ENCODE results near the gene ABCD2.
"Not testable (repeated sequence)": the region's sequence is repeated elsewhere in the genome, so short reads cannot be mapped to it uniquely, and the experiment has no call there.

Gene ABCD2

DNA sequence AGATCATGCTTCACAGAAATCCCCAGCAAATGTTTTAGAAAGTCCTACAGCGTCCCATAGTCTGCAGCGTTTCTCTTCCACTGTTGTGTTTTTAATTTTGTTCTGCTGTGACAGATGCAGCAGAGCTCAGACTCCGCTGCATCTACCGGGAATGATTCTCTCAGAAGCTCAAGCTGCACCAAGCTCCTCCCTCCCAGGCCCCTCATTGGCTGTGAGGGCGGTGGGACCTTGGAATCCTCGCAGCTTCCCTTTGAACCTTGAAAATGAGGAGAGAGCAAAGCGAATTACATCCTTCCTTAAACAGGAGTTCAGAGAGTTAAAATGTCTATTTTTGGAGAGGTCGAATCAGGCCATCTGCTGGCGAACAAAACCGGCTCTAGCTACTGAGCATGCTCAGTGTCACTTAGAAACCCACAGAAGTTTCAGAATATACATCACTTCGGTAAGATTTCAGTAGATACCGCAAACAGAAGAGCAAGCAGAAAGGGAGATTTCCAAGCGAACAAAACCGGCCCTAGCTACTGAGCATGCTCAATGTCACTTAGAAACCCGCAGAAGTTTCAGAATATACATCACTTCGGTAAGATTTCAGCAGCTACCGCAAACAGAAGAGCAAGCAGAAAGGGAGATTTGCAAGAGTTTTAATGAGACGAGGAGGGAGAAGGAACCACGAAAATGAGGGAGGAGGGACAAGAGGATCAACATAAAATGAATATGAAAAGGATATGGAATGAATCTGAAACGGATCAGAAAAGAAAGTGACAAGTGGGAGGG, at the start of gene ABCD2:
Gene ABCD2 (minus strand): TSS at position 144 of the 774 bp plus-strand sequence. CDS start 188 bp downstream, outside the sequence.
- DNase-seq (ENCODE audit: low read depth, low spot score): peak; percentile 33

DNA sequence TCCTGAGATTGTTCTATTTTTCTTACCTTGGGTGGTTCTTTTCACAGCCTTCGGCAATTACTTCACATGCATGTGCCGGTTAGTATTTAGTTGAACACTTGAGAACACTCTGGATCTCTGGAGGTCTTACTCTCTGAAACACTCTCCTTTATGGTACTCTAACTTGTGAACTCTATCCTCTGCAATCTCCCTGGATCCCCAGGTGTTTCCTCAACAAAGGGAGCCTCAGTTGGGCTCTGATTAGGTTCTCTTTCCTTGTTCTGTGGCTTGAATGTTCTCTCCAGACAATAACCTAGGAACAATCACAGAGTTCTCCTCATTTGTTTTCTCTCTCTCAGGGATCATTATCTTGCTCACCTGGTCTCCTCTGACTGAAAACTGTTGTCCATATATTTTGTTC, 40.5 kb upstream of the ABCD2 start:
- no peak for DNase-seq (ENCODE audit: low read depth, low spot score)

DNA sequence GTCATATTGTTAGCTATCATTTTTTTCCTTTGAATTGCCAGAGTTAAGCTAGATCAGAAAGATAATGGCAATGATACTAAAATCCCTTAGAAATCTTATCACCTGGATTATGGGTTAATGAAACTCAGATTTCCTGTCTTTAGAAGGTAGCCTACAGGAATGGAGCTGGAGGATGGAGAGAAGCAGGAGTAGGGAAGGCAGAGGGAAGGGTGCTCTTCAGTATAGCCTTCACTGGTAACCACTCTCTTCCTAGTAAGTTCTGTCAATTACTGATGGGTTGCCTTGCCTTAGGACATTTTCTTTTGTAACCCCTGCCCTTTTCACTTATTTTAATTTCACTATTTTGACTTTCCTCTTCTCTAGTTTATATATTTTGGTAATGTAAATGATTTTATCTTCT, 27.8 kb upstream of the ABCD2 start:
- DNase-seq (ENCODE audit: low read depth, low spot score): no peak

DNA sequence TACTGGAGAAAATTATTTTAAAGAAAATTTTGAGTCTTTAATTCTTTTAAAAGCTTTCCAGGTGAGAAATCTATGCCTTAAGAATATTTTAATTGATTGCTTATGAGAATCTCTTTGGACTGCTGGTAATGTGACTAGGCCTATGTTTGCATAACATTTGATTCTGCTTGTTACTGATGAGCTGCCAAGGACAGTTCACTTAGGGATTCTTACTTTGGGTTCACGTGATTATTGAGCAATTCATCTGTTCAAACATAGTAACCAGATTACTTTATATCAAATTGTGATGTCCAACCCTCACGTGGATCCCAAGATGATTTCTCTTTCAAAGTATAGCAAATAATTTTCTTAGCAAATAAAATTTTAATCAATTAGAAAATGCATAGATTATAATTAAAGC, 27.4 kb upstream of the ABCD2 start:
- DNase-seq (ENCODE audit: low read depth, low spot score): no peak

DNA sequence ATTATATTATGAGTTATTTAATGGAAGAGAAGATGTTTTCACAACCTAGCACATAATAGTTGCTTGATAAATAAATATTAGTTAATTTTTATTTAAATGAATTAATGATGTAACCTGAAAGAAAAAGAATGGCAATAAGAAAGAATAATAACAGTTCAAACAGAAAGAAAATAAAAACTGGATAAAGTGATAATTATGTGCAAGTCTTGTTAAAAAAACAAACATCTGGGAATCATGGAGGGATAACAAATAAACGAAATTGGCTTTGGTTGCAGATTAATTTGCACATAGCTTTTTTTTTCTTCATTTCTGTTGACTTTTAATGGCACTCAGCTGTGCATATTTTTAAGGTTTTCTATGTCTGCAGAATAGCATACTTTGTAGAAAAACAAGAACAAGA, 23.4 kb upstream of the ABCD2 start:
- no peak for DNase-seq (ENCODE audit: low read depth, low spot score)

DNA sequence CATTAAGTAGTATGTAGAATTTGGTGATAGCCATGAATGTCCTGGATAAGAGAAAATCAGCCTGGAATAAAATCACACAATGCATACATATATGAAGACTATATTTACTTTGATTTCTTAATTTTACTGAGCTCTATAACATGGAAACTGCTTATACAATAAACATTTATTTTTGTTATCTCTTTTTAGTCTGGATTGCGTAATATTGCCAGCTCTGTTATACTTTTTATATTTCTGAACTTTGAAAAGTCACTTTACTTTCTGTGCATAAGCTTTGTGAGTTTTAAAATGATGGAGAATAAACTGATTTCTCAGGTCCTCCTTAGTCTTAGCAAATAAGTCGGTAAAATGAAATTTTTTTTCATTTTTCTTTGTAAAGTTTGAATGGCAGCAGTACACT, 19.2 kb upstream of the ABCD2 start:
- DNase-seq (ENCODE audit: low read depth, low spot score): no peak

DNA sequence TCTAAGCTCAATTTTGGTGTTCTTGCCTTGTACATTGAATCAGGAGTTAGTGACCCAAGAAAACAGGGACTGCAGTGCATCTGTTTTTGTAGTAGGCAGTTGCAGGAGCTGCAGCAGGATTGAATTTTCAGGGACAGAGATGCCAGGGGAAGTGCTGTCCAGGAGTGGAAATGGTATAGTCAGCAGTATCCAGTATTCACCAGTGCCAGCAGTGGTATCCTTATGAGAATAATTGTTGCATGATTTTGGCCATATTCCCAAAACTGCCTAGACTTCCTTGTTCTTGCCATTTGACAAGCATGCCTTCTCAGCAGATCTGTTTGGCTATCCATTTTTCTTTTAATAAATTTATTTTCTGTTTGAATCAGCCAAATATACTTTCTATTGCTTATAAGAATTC, 18.6 kb upstream of the ABCD2 start:
- DNase-seq (ENCODE audit: low read depth, low spot score): no peak

DNA sequence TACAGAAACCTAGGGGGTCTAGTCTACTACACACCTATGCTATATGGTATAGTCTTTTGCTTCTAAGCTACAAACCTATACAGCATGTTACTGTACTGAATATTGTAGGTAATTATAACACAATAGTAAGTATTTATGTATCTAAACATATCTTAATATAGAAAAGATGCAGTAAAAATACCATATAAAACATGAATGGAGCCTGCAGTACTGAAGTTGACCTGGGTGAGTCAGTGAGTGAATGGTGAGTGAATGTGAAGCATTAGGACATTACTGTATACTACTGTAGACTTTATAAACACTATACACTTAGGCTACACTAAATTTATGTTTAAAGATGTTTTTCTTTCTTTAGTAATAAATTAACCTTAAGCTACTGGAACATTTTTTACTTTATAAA, 13.1 kb upstream of the ABCD2 start:
- no peak for DNase-seq (ENCODE audit: low read depth, low spot score)

DNA sequence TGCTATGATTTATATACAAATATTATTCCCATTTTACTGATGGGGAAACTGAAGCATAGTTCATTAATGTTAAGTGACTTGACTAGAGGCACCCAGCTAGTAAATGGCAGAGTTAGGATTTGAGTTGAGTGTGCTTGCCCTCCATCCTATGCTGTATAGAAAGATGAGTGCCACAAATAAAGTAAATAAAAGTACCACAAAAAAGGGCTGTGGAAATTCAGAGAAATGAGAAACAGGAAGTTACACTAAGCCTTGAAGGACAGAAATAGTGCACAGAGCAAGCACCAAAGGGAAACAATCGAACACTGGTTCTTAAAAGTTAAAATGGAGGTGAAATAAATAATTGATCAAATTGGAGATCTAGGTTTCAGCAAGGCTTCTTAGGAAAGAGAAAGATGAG, 9.2 kb upstream of the ABCD2 start:
- no peak for DNase-seq (ENCODE audit: low read depth, low spot score)

DNA sequence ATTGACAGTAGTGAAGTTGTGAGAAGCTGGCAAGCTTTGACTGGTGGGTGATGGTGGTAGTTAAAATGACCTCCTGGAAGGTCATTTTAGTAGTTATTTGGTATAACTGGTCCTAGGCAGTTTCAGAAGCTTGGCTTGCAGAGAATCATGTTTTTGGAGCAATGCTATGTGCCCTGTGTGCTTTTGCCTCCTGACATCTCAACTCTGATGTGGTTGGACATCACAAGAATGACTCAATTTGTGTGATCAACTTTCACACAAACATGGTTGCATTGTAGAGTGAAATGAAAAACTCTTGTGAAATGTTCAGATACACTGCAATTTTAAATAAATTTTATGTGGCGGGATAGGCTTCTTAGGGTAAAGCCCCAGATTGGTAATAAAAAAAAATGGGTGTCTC, 8.3 kb upstream of the ABCD2 start:
- no peak for DNase-seq (ENCODE audit: low read depth, low spot score)

DNA sequence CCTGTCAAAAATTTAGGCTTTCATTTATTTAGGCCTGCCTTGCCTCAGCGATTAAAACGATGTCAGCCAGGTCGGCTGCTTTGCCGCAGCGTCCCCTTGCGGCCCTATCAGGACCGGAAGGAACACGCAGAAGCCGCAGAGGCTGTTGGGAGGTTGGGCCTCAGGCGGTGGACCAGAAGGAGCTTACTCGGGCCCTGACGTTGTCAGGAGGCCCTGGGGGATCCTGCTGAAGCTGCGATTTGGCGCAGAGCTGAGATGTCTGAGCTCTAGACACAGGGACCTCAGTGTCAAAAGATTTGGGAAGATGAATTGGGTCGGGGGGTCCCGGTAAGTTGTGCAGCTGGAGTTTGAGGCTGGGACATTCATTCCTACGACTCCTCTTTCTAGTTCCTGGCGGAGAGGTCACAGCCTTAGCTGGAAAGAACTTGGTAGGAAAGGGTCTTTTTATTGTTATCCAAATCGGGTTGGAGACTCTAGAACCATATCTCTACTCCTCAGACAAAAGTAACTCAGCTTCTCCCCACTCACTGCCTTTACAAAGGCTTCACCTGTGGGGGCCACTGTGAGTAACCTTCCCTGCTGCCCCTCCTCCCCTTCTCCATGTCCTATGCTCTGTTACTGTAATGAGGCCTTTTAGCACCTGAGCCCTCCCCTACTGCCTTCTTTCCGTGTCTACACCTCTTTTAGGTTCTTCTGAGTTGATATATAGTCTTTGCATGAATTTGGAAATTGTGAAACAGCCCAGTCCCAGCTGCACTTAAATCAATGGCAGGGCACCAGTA, 6.6 kb upstream of the ABCD2 start:
- no peak for DNase-seq (ENCODE audit: low read depth, low spot score)

DNA sequence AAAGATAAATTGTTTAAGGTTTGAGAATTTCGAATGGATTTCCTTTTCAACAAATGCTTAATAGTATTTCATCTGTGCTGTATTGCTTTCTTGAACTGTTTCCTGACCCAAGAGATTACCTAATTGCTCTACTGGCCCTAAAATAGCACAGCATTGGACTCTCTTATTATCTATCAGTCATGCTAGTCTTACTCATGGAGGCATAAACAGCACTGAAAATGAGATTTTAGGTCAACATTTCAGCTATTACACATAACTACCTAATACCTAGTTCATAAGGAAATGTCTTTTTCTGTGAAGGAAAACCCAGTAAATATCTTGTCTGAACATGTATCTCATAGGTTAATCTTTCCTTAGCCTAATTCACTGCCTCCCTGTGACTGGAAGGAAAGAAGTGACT, 4.3 kb upstream of the ABCD2 start:
- DNase-seq (ENCODE audit: low read depth, low spot score): no peak

DNA sequence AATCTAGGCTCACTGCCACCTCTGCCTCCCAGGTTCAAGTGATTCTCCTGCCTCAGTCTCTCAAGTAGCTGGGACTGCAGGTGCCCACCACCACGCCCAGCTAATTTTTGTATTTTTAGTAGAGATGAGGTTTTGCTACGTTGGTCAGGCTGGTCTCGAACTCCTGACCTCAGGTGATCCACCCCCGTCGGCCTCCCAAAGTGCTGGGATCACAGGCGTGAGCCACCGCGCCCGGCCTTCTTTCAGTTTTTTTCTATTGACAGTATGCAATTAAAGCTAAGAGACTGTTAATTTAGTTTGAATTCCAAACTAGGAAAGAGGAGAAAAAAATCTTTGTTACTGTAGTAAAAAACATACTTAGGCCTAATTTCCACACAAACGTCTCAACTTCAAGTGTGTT, 3.6 kb upstream of the ABCD2 start:
- not testable (repeated sequence) for DNase-seq (ENCODE audit: low read depth, low spot score)

DNA sequence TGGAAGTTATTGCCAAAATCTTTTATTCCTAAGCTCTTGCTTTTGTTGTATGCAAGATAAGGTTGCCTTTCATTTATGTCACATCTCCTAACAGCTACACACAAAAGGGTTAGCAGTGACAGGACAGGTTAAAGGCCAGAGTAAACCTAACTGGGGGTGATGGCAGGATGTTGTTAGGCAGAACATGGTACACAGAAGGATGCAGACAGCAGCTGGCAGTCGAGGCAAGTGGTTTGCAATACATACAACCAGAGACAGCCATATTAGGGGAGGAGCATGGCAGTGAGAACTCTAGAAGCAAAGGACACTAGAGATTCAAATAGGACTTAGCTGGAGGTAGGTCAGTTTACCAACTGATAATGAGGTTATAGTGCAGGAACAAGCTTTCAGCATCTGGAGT, 2.7 kb upstream of the ABCD2 start:
- DNase-seq (ENCODE audit: low read depth, low spot score): no peak

DNA sequence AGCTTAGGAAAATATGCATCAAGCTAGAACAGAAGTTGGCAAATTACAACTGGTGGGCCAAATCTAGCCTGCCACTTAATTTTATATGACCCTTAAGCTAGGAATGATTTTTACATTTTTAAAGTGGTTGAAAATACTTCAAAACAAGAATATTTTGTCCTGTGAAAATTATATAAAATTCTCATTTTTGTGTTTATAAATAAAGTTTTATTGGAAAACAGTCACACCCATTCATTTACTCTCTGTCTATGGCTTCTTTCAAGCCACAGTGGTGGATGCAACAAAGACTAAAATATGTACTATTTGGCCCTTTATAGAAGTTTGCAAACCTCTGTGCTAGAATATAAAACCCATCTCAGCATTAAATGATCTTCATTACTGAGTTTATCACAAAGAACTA, 2.1 kb upstream of the ABCD2 start:
- DNase-seq (ENCODE audit: low read depth, low spot score): no peak

DNA sequence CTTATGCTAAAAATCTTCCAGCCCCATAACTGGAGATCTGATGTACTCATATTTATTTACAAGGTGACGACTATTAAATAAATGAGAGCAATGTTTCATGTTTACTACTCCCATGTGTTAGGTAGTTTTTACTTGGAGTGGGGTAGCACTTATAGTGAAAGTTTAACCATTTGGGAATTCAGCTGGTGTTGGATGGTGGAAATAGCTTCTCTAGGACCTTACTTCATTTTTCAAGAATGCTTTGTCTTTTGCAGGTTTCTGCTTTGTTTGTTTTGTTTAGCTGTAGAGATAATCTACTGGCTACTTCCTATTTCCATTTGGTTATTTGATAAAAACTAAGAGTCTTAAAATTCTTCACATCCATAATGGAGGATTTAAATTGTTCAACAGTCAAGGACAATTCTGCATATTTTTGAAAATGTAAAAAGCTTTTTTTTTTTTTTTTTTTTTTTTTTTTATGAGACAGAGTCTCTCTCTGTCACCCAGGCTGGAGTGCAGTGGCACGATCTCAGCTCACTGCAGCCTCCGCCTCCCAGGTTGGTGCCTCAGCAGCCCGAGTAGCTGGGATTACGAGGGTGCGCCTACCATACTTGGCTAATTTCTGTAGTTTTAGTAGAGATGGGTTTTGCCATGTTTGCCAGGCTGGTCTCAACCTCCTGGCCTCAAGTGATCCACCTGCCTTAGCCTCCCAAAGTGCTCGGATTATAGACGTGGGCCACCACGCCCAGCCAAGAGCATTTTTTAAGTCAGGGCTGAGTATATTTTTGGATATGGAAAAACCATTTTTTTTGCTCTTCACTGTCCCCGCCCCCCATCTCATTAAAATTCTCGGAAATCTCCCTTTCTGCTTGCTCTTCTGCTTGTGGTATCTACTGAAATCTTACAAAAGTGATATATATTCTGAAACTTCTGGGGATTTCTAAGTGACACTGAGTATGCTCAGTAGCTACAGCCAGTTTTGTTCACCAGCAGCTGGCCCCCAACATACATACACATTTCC, 1.4 kb upstream of the ABCD2 start:
- peak; percentile 29 for DNase-seq (ENCODE audit: low read depth, low spot score)

DNA sequence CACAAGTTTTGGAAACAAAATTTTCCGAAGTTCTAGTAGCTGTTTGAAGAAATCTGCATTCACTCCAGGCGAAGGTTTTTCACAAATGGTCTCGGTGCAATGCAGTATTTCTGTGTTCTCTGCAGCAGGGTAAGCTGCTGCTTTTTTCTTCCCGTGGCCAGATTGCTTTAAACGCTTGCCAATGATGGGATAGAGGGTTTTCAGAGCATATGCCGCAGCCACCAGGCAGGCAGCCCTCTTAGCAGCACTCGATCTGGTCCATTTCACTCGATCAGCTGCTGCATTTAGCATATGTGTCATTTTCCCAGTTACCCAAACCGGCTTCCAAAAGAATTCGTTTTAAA, 315 bp downstream of the ABCD2 start:
- DNase-seq (ENCODE audit: low read depth, low spot score): no peak

DNA sequence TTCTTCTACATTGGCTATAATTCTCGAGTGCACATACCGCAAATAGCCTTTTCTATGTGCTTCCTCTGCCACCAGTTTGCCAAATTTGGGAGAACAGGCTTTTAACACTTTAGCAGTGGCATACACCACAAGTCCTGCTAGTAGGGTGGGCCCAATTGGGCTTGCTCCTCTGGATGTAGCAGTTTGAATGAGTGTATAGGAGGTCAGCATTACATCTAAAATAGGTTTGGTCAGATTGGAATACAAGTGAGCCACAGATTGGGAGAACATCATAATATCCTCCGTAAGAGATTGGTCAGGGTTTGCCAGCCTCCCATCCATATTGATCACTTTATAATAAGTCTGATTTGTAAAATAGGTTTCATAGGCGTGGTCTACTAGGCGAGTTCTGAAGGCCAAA, 902 bp downstream of the ABCD2 start:
- DNase-seq (ENCODE audit: low read depth, low spot score): no peak

DNA sequence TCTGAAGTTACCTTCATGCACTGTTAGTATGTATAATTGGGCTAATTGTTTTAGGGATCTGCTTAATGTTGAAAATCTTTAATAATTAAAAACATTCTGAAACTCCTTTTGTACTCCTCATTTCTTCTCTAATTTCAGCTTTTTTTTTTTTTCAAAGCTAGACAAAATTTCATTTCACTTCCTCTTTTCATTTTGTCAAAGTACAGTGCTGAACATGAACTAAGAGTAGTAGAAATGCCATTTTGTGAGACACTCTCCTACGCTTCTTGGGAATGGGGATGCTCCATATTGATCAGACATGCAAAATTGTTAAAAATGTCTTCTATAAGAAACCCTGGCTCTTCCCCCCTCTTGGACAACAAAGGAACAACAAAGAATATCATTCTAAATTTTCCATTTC, 1.7 kb downstream of the ABCD2 start:
- no peak for DNase-seq (ENCODE audit: low read depth, low spot score)

DNA sequence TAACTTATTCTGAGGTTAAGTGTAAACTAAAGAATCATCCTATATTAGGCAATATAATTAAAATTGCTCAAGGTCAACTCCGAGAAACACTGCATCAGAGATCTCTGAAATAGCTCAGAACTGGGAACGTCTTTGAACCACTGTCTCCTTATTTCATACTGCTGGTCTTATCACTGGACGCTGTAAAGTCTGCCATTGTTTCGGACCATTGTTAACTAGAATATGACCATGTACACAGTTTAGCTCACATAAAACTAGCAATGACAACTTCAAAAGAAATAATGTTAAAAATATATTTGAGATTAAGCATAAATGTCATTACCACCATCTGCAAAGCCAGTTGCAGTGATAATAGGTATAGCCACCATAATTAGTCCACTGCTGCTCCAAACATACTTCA, 2.9 kb downstream of the ABCD2 start:
- no peak for DNase-seq (ENCODE audit: low read depth, low spot score)

DNA sequence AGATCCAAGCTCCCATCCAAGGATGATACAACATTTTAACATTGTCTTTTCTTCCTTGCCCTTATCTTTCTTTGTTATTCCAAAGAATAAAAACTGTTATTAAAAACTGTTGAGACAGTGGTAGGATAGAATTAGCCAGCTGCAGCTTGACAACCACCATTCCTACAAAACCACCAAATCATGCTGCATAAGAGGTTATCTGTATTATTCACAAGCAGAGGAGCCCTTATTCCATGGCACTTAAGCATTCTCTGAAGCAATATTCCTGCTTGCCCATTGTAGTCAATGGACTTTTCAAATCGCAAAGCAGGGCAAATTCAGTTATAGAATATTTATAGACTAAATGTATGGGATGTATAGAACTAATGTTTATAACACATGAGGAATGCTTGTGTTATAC, 3.4 kb downstream of the ABCD2 start:
- no peak for DNase-seq (ENCODE audit: low read depth, low spot score)

DNA sequence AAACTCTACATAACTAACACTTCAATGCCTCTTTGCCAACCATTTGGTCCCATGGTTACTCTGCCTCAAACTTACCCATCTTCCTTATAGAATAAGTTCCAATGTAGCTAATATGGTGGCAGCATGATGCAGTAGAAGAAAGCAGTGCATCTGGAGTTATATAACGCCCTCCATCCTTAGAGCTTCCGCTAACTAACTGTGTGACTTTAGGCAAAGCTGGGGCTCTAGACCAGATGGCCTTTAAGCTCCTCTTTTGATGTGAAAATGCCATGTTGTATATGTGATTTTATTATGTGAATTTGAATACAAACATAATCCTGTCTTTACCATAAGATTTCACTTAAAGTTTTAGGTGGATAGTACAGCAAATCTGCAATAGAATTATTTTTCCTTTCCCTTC, 6.1 kb downstream of the ABCD2 start:
- no peak for DNase-seq (ENCODE audit: low read depth, low spot score)
